Measurements from ENCODE around the gene NUP58. TPM values are rescaled to one million over a fixed set of nuclear protein-coding genes. Genes with fewer than 3 reads are reported as not detected.

NUP58 gene
- total and polyA plus RNA-seq, 9 of the 15 experiments (the other 6 are each of a cell fraction or from before 2014, with no cell fraction given), result 12.5 to 98.0 (median 42.6) TPM

DNA sequence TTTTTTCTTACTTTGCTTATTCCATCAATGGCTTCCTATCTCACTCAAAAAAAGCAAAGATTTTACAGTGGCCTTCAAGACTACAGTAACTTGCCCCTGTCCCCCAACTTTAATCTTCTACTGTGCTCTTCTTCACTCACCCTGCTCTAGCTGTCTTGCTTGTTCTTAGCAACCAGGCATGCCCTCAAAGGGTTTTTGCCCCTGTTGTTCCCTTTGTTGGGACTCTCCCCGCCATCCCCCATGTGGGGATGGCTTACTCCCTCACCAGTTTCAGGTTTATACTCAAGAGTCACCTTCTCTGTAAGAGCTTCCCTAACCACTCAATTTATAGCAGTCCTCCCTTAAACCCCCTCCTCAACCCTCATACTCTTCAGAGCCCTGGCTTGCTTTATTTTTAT, 19.5 kb upstream of the NUP58 start (continued):
- TF ChIP-seq, protein P1, sequence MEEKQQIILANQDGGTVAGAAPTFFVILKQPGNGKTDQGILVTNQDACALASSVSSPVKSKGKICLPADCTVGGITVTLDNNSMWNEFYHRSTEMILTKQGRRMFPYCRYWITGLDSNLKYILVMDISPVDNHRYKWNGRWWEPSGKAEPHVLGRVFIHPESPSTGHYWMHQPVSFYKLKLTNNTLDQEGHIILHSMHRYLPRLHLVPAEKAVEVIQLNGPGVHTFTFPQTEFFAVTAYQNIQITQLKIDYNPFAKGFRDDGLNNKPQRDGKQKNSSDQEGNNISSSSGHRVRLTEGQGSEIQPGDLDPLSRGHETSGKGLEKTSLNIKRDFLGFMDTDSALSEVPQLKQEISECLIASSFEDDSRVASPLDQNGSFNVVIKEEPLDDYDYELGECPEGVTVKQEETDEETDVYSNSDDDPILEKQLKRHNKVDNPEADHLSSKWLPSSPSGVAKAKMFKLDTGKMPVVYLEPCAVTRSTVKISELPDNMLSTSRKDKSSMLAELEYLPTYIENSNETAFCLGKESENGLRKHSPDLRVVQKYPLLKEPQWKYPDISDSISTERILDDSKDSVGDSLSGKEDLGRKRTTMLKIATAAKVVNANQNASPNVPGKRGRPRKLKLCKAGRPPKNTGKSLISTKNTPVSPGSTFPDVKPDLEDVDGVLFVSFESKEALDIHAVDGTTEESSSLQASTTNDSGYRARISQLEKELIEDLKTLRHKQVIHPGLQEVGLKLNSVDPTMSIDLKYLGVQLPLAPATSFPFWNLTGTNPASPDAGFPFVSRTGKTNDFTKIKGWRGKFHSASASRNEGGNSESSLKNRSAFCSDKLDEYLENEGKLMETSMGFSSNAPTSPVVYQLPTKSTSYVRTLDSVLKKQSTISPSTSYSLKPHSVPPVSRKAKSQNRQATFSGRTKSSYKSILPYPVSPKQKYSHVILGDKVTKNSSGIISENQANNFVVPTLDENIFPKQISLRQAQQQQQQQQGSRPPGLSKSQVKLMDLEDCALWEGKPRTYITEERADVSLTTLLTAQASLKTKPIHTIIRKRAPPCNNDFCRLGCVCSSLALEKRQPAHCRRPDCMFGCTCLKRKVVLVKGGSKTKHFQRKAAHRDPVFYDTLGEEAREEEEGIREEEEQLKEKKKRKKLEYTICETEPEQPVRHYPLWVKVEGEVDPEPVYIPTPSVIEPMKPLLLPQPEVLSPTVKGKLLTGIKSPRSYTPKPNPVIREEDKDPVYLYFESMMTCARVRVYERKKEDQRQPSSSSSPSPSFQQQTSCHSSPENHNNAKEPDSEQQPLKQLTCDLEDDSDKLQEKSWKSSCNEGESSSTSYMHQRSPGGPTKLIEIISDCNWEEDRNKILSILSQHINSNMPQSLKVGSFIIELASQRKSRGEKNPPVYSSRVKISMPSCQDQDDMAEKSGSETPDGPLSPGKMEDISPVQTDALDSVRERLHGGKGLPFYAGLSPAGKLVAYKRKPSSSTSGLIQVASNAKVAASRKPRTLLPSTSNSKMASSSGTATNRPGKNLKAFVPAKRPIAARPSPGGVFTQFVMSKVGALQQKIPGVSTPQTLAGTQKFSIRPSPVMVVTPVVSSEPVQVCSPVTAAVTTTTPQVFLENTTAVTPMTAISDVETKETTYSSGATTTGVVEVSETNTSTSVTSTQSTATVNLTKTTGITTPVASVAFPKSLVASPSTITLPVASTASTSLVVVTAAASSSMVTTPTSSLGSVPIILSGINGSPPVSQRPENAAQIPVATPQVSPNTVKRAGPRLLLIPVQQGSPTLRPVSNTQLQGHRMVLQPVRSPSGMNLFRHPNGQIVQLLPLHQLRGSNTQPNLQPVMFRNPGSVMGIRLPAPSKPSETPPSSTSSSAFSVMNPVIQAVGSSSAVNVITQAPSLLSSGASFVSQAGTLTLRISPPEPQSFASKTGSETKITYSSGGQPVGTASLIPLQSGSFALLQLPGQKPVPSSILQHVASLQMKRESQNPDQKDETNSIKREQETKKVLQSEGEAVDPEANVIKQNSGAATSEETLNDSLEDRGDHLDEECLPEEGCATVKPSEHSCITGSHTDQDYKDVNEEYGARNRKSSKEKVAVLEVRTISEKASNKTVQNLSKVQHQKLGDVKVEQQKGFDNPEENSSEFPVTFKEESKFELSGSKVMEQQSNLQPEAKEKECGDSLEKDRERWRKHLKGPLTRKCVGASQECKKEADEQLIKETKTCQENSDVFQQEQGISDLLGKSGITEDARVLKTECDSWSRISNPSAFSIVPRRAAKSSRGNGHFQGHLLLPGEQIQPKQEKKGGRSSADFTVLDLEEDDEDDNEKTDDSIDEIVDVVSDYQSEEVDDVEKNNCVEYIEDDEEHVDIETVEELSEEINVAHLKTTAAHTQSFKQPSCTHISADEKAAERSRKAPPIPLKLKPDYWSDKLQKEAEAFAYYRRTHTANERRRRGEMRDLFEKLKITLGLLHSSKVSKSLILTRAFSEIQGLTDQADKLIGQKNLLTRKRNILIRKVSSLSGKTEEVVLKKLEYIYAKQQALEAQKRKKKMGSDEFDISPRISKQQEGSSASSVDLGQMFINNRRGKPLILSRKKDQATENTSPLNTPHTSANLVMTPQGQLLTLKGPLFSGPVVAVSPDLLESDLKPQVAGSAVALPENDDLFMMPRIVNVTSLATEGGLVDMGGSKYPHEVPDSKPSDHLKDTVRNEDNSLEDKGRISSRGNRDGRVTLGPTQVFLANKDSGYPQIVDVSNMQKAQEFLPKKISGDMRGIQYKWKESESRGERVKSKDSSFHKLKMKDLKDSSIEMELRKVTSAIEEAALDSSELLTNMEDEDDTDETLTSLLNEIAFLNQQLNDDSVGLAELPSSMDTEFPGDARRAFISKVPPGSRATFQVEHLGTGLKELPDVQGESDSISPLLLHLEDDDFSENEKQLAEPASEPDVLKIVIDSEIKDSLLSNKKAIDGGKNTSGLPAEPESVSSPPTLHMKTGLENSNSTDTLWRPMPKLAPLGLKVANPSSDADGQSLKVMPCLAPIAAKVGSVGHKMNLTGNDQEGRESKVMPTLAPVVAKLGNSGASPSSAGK (IDR thresholded peaks at IDR 0.05), result no peak
